HCT116 (cell line): ENCODE data around the gene ALDH7A1. TPM values are rescaled to one million over a fixed set of nuclear protein-coding genes. Genes with fewer than 3 reads are reported as not detected.

Experiments used
- ATAC-seq: fragments of 200-7000 bp; cut with Tn5 transposase; 2 replicates; pipeline ENCODE4 v1.9.1; 2020; ENCODE audit warnings: mild to moderate bottlenecking, moderate library complexity
- BruUV-seq: library from RNA; stranded (reverse); fragments of 400-500 nt; replicated peaks from 2 replicates; lab custom pipeline; 2021; lab: Mats Ljungman, UMichigan
- CTCF ChIA-PET: fragments of 300-600 bp; sonication (Branson Sonifier 250); formaldehyde crosslinking; loops from one replicate; lab custom pipeline; 2021; ENCODE audit warnings: antibody characterized with exemption; lab: Charles Lee
- POLR2A ChIA-PET: fragments of 300-600, 350-600 bp; sonication (Branson Sonifier 250); formaldehyde crosslinking; loops from one replicate; lab custom pipeline; 2021; ENCODE audit warnings: antibody characterized with exemption; lab: Charles Lee
- RAD21 ChIA-PET, 2 experiments: fragments of 300-600 bp; sonication (Branson Sonifier 250); formaldehyde crosslinking; loops; one replicate each; lab custom pipeline; 2023; ENCODE audit warnings: low total read pairs in 2 of 2; ENCODE audit not compliant: uncharacterized antibody in 2 of 2, unreplicated experiment in 2 of 2, low non-redundant PET in 1 of 2; lab: Charles Lee
- DNase-seq: peaks from one replicate; pipeline ENCODE4 v3.0.0-alpha.2; 2010; ENCODE audit warnings: low read depth, low spot score
- H2AFZ ChIP-seq: fragments of 200-600 bp; shearing (Covaris generic), sonication (generic); 2 replicates; pipeline ENCODE4 v1.6.1; 2017; ENCODE audit warnings: low read depth, mixed run types, mixed read lengths, antibody characterized with exemption, low read length; ENCODE audit not compliant: poor library complexity, severe bottlenecking
- H3K27ac ChIP-seq: 2 replicates; pipeline ENCODE4 v1.5.1; 2012; ENCODE audit warnings: low read depth, low read length
- H3K27me3 ChIP-seq: fragments of 200-600 bp; sonication (generic); 2 replicates; pipeline ENCODE4 v1.6.1; 2016; ENCODE audit warnings: mixed run types, low read length, mixed read lengths; ENCODE audit not compliant: insufficient read depth
- H3K36me3 ChIP-seq, 2 experiments: fragments of 200-500 bp in 1 of 2; fragments of 200-600 bp in 1 of 2; sonication (Bioruptor generic) in 1 of 2; sonication (generic) in 1 of 2; 2 replicates each; pipeline versions ENCODE4 v1.5.1 to v1.6.1; 2014 to 2016; ENCODE audit warnings: low read length in 2 of 2, inconsistent platforms in 1 of 2, mixed read lengths in 1 of 2, mixed run types in 1 of 2; ENCODE audit not compliant: insufficient read depth in 2 of 2, control insufficient read depth in 1 of 2
- H3K4me1 ChIP-seq, 2 experiments: fragments of 200-600 bp in 1 of 2; sonication (generic) in 1 of 2; 2 replicates each; pipeline versions ENCODE4 v1.5.1 to v1.6.1; 2012 to 2017; ENCODE audit warnings: low read length in 2 of 2, inconsistent platforms in 1 of 2, mild to moderate bottlenecking in 1 of 2, mixed read lengths in 1 of 2, mixed run types in 1 of 2, moderate library complexity in 1 of 2; ENCODE audit not compliant: insufficient read depth in 2 of 2, control insufficient read depth in 1 of 2
- H3K4me2 ChIP-seq: fragments of 200-600 bp; sonication (generic); 2 replicates; pipeline ENCODE4 v1.6.1; 2017; ENCODE audit warnings: mixed run types, low read length, mixed read lengths
- H3K4me3 ChIP-seq, 2 experiments: fragments of 200-600 bp in 1 of 2; sonication (generic) in 1 of 2; replicated peaks in 1 of 2; 2 replicates each; pipeline ENCODE4 v1.5.1; 2011 to 2016; ENCODE audit warnings: low read length in 2 of 2, control low read depth in 1 of 2, low read depth in 1 of 2, mild to moderate bottlenecking in 1 of 2, mixed read lengths in 1 of 2, mixed run types in 1 of 2
- H3K79me2 ChIP-seq: fragments of 200-600 bp; sonication (generic); 2 replicates; pipeline ENCODE4 v1.6.1; 2017; ENCODE audit warnings: mild to moderate bottlenecking, mixed run types, low read length, moderate library complexity, mixed read lengths; ENCODE audit not compliant: insufficient read depth
- H3K9ac ChIP-seq: fragments of 200-600 bp; sonication (generic); 2 replicates; pipeline ENCODE4 v1.6.1; 2016; ENCODE audit warnings: low read length, mixed read lengths
- H3K9me2 ChIP-seq: fragments of 200-600 bp; sonication (generic), shearing (Covaris generic); 2 replicates; pipeline ENCODE4 v1.6.1; 2017; ENCODE audit warnings: mixed run types, mild to moderate bottlenecking, moderate library complexity; ENCODE audit not compliant: insufficient read depth
- H3K9me3 ChIP-seq, 2 experiments: fragments of 200-500 bp in 1 of 2; fragments of 200-600 bp in 1 of 2; sonication (Bioruptor generic) in 1 of 2; sonication (generic) in 1 of 2; 2 replicates each; pipeline ENCODE4 v1.6.1; 2014 to 2017; ENCODE audit warnings: low read length in 2 of 2, mixed read lengths in 2 of 2, inconsistent platforms in 1 of 2, low read depth in 1 of 2, mild to moderate bottlenecking in 1 of 2, mixed run types in 1 of 2, moderate library complexity in 1 of 2; ENCODE audit not compliant: control insufficient read depth in 1 of 2, insufficient read depth in 1 of 2
- H4K20me1 ChIP-seq: fragments of 200-600 bp; sonication (generic), shearing (Covaris generic); 2 replicates; pipeline ENCODE4 v1.6.1; 2017; ENCODE audit warnings: mixed run types, mild to moderate bottlenecking, moderate library complexity; ENCODE audit not compliant: insufficient read depth
- CBX3 ChIP-seq: IDR thresholded peaks from 2 replicates; pipeline ENCODE4 v1.6.1; 2012; ENCODE audit warnings: low read depth
- CEBPB ChIP-seq: IDR thresholded peaks from 2 replicates; pipeline ENCODE4 v1.6.1; 2012; ENCODE audit warnings: low read depth
- CTCF ChIP-seq, 3 experiments: fragments of 200-600 bp in 1 of 3; sonication (generic) in 1 of 3; IDR thresholded peaks in 2 of 3; conservative IDR thresholded peaks in 1 of 3; 2 replicates each; pipeline ENCODE4 v1.5.1; 2012 to 2017; ENCODE audit warnings: low read depth in 2 of 3, low read length in 2 of 3, antibody characterized with exemption in 1 of 3, borderline replicate concordance in 1 of 3, control low read depth in 1 of 3, mild to moderate bottlenecking in 1 of 3, mixed read lengths in 1 of 3, mixed run types in 1 of 3, moderate library complexity in 1 of 3; ENCODE audit not compliant: insufficient read depth in 1 of 3
- EGR1 ChIP-seq: IDR thresholded peaks from 2 replicates; pipeline ENCODE4 v1.6.1; 2012; ENCODE audit warnings: low read depth
- ELF1 ChIP-seq: IDR thresholded peaks from 2 replicates; pipeline ENCODE4 v1.6.1; 2012; ENCODE audit warnings: low read depth, borderline replicate concordance
- EZH2 ChIP-seq: fragments of 200-600 bp; sonication (generic); IDR thresholded peaks from 2 replicates; pipeline ENCODE4 v1.6.1; 2017; ENCODE audit warnings: antibody characterized with exemption, mixed run types
- EZH2phosphoT487 ChIP-seq: fragments of 200-600 bp; IDR thresholded peaks from 2 replicates; pipeline ENCODE4 v1.6.1; 2018; ENCODE audit warnings: antibody characterized with exemption, borderline replicate concordance
- JUND ChIP-seq: IDR thresholded peaks from 2 replicates; pipeline ENCODE4 v1.6.1; 2012
- MAX ChIP-seq: IDR thresholded peaks from 2 replicates; pipeline ENCODE4 v1.6.1; 2012
- POLR2AphosphoS5 ChIP-seq: IDR thresholded peaks from 2 replicates; pipeline ENCODE4 v1.6.1; 2011; ENCODE audit warnings: mild to moderate bottlenecking, low read depth, low read length, moderate library complexity
- REST ChIP-seq: IDR thresholded peaks from 2 replicates; pipeline ENCODE4 v1.6.1; 2012; ENCODE audit warnings: low read depth
- SIN3A ChIP-seq: IDR thresholded peaks from 2 replicates; pipeline ENCODE4 v1.6.1; 2012; ENCODE audit warnings: low read depth
- SRF ChIP-seq: IDR thresholded peaks from 2 replicates; pipeline ENCODE4 v1.6.1; 2012; ENCODE audit warnings: low read depth
- YY1 ChIP-seq: IDR thresholded peaks from 2 replicates; pipeline ENCODE4 v1.6.1; 2011; ENCODE audit warnings: low read length, low read depth, moderate library complexity, mild to moderate bottlenecking; ENCODE audit not compliant: insufficient replicate concordance; ENCODE audit errors: extremely low read depth
- intact Hi-C: fragments of 100-400 bp; cut with micrococcal nuclease; formaldehyde crosslinking; loops from 2 replicates; pipeline ENCODE4 v1.10.0; 2022
- total RNA-seq: library from RNA; stranded (reverse); gene quantifications from one replicate; pipeline ENCODE4 v1.2.1, GENCODE V29; 2021; ENCODE audit not compliant: unreplicated experiment
- TF ChIP-seq, protein P1 (sequence below): IDR thresholded peaks from 2 replicates; pipeline ENCODE4 v1.6.1; 2012

Gene ALDH7A1
- total RNA-seq, 1 experiment from 2014 or later: 93.2 TPM

DNA sequence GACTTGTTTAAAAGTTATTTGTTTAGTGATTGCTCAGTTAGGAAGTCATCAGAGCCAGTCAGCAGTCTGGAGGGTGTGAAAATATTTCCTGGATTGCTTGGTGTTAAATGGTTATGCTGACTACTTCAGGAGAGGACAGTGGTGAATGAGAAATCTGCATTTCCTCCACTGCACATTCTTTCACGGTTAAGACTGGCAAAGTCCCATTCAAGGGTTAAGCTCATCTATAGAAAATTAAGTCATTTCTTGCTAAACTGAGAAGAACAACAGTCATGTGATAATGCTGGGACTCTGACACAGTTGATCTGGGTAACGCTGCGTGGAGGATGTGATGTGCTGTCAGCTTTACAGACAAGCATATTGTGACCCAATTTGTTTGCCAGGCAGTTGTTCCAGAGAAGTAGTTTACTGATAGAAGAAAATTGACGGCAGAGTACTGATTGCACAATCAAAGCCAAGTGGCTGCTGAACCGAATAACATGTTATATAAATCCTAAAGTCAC lies 91.4 kb downstream of the ALDH7A1 start:
- no TSS peak for BruUV-seq
- Histone ChIP-seq H2AFZ (no peak overlapping the region), H3K9me2 (no peaks in the 10 kb centered on the region), H3K36me3 (no peaks in the 10 kb centered on the region), H4K20me1 (no peaks in the 10 kb centered on the region), H3K9me3 (no peaks in the 10 kb centered on the region), H3K27ac (no peak overlapping the region), H3K27me3 (no peaks in the 10 kb centered on the region), H3K79me2 (no peaks in the 10 kb centered on the region), H3K9ac (no peak overlapping the region), H3K4me3 (no peak overlapping the region), H3K4me1 (peaks cover 1 to 2% of the 10 kb centered on the region in 2 experiments; a peak in 3 of 4 replicates), H3K4me2 (no peak overlapping the region)
- intact Hi-C loops: no loop called here
- CTCF ChIA-PET: no interaction called here
- no peak for DNase-seq
- no peak for ATAC-seq
- RAD21 ChIA-PET: no interaction called here
- POLR2A ChIA-PET: no interaction called here
- TF ChIP-seq MAX: no peak
- TF ChIP-seq CBX3: no peak
- TF ChIP-seq, protein P1, sequence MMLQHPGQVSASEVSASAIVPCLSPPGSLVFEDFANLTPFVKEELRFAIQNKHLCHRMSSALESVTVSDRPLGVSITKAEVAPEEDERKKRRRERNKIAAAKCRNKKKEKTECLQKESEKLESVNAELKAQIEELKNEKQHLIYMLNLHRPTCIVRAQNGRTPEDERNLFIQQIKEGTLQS: no peak
- TF ChIP-seq POLR2AphosphoS5: no peak

DNA sequence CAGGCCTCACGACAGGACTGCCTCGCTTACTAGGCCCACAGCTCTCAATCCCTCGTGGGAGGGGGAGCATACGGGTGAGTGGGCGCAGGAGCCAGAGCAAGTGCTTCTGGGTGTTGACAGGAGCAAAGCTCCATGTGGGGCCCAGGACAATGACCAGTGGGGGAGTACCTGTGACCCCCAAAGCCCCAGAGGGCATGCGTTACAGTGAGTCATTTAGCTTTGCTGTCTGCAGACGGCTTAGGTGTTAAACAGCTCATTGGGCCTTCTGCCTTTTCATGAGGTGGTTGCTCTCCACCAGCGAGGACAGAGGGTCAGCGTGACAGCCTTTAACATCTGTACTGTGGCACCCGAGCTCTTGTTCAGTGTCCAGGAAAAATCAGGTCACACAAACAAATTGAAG lies 93.6 kb downstream of the ALDH7A1 start:
- Histone ChIP-seq H3K27me3 (no peaks in the 10 kb centered on the region), H2AFZ (no peak overlapping the region), H3K9me3 (no peaks in the 10 kb centered on the region), H3K79me2 (no peaks in the 10 kb centered on the region), H3K4me2 (no peak overlapping the region), H3K4me3 (no peak overlapping the region), H3K9me2 (no peaks in the 10 kb centered on the region), H3K4me1 (no peaks in the 10 kb centered on the region), H3K27ac (no peak overlapping the region), H4K20me1 (no peaks in the 10 kb centered on the region), H3K36me3 (no peaks in the 10 kb centered on the region), H3K9ac (no peak overlapping the region)
- POLR2A ChIA-PET: no interaction called here
- intact Hi-C loops: no loop called here
- ATAC-seq (no peak), DNase-seq (no peak)
- BruUV-seq: no TSS peak
- RAD21 ChIA-PET: no interaction called here
- CTCF ChIA-PET: no interaction called here
- TF ChIP-seq SRF (no peak), CEBPB (no peak), CBX3 (no peak), JUND (no peak), EZH2phosphoT487 (no peak), YY1 (no peak), SIN3A (no peak), EZH2 (no peak), ELF1 (no peak), CTCF (IDR thresholded peaks at IDR 0.05 in 2 of 3, conservative IDR thresholded peaks at IDR 0.05 in 1 of 3; ENCODE audit: borderline replicate concordance in 1 of 3, insufficient read depth in 1 of 3, low read depth in 2 of 3, low read length in 2 of 3) (no peak), EGR1 (no peak), REST (no peak)
- TF ChIP-seq, protein P1: no peak
